Heart right ventricle (tissue), 16 donors: ENCODE results near the gene CORIN. TPM values are rescaled to one million over a fixed set of nuclear protein-coding genes. Genes with fewer than 3 reads are reported as not detected.

Source experiments
- ATAC-seq, 8 donors: fragments of 200-7000 bp; cut with Tn5 transposase; one replicate each; pipeline ENCODE4 v1.9.1; 2020; ENCODE audit warnings: mild to moderate bottlenecking in 8 of 8, moderate library complexity in 8 of 8, moderate number of reproducible peaks in 1 of 8
- DNase-seq, 2 donors: peaks; one replicate each; pipeline ENCODE4 v3.0.0-alpha.2; 2020
- H3K27ac ChIP-seq, 10 donors: fragments of 200-600 bp; sonication (generic) in 2 of 10; one replicate each; pipeline versions ENCODE4 v1.5.0 to v1.8.0; 2020 to 2022; ENCODE audit warnings: mild to moderate bottlenecking in 3 of 10
- H3K27me3 ChIP-seq, 7 donors: fragments of 200-600 bp; one replicate each; pipeline ENCODE4 v1.8.0; 2021 to 2022; ENCODE audit warnings: mild to moderate bottlenecking in 2 of 7
- H3K36me3 ChIP-seq, 9 donors: fragments of 200-600 bp; sonication (generic) in 1 of 9; one replicate each; pipeline versions ENCODE4 v1.5.0 to v1.8.0; 2020 to 2022; ENCODE audit warnings: mild to moderate bottlenecking in 2 of 9
- H3K4me1 ChIP-seq, 9 donors: fragments of 200-600 bp; sonication (generic) in 1 of 9; one replicate each; pipeline versions ENCODE4 v1.5.0 to v1.8.0; 2020 to 2022; ENCODE audit warnings: mild to moderate bottlenecking in 4 of 9
- H3K4me3 ChIP-seq, 10 donors: fragments of 200-600 bp; sonication (generic) in 2 of 10; one replicate each; pipeline versions ENCODE4 v1.5.0 to v1.8.0; 2020 to 2022; ENCODE audit warnings: mild to moderate bottlenecking in 7 of 10, moderate library complexity in 2 of 10
- H3K9me3 ChIP-seq, 11 donors: fragments of 200-600 bp in 10 of 11; sonication (generic) in 2 of 11; one replicate each; pipeline versions ENCODE4 v1.5.0 to v1.8.0; 2013 to 2022; ENCODE audit warnings: mild to moderate bottlenecking in 2 of 11, control low read depth in 1 of 11, moderate library complexity in 1 of 11
- CTCF ChIP-seq, 9 donors: fragments of 200-600 bp; sonication (generic) in 2 of 9; IDR thresholded peaks; one replicate each; pipeline versions ENCODE4 v1.5.0 to v1.8.0; 2021 to 2022; ENCODE audit warnings: antibody characterized with exemption in 9 of 9, mild to moderate bottlenecking in 5 of 9, moderate library complexity in 1 of 9
- WGBS, 2 donors: extraction: QIAGEN DNeasy Blood & Tissue Kit; methylation state at CpG; one replicate each; pipeline ENCODE4 v1.1.7; 2013; ENCODE audit warnings: inconsistent platforms in 1 of 2; 5-methylcytosine and 5-hydroxymethylcytosine counted together
- intact Hi-C, 10 donors: fragments of 100-400 bp; cut with DNase I; formaldehyde crosslinking; loops; one replicate each; pipeline versions ENCODE4 v1.11.1 to v1.14.2; 2022
- polyA plus RNA-seq, 2 donors: library from polyadenylated mRNA; stranded (reverse); fragments of 200-250 nt; gene quantifications; one replicate each; pipeline ENCODE4 v1.2.3, GENCODE V29; 2013
- total RNA-seq, 10 donors: library from RNA; stranded (reverse); fragmentation: NEBNext Ultra II Directional in 3 of 10; extraction: Animal tissue kit (Norgen Biotek cat#: 25700) in 3 of 10; gene quantifications; one replicate each; pipeline versions ENCODE4 v1.2.1 to v1.2.4, GENCODE V29; 2021 to 2023
- donor health status: Arrhythmogenic right ventricular cardiomyopathy.
- donor health status: ischemic (EF 13 %, LVEDD 7.1; RV severe dilation, severe dysfunction).
- donor health status: healthy with polysubstance abuse.
- donor health status: DM: no; HTN: yes; CAD: no.
- donor health status: DM: no; HTN: no; CAD: no.
- donor health status: ischemic (EF 25% LVEDD 6.9; RV normal size, moderate dysfunction).
- donor health status: ischemic (EF 25% LVEDD 5.7; RV mildly dilated, moderate dysfunction).
- donor health status: healthy.
- donor health status: DM: yes; HTN: yes; CAD: no.
- donor health status: Ischemic cardiomyopathy.
- donor health status: ischemic (EF 35%, LVEDD 5.7; RV mildly dilated, moderate dysfunction).
- donor health status: nonischemic (EF 11% LVEDD 7.7; RV severe dilation, severe dysfunction).
- donor health status: DM: yes; HTN: yes; CAD: no.
- donor health status: PGD.
- donor health status: ischemic (EF 29% LVEDD 5.4; RV normal size, mild dysfunction).
- donor health status: nonischemic (EF 23%, LVEDD 6.1; RV moderate dilation, normal function).

The CORIN gene
- total and polyA plus RNA-seq, 12 donors, result 8.4 to 159 (median 70.2) TPM

GRCh38 chr4:47615385-47615784 lies 222.5 kb downstream of the CORIN start:
- ATAC-seq (no peak), DNase-seq (no peak)
- H3K4me1 ChIP-seq, result no peaks in the 10 kb centered on the region
- H3K36me3 ChIP-seq, result no peaks in the 10 kb centered on the region
- H3K27me3 ChIP-seq, result no peaks in the 10 kb centered on the region
- no peak overlapping the region for H3K4me3 ChIP-seq
- WGBS, 2 donors, result 77 to 78% methylated on average over 4 of the region's 4 CpGs
- no peak overlapping the region for H3K27ac ChIP-seq
- intact Hi-C loops, result no loop called here
- TF ChIP-seq CTCF (IDR thresholded peaks at IDR 0.05), result no peak
- H3K9me3 ChIP-seq, result no peaks in the 10 kb centered on the region

- TF ChIP-seq CTCF (IDR thresholded peaks at IDR 0.05), result no peak
- Histone ChIP-seq H3K27me3 (no peaks in the 10 kb centered on the region), H3K36me3 (no peaks in the 10 kb centered on the region), H3K27ac (no peak overlapping the region), H3K9me3 (no peaks in the 10 kb centered on the region), H3K4me1 (no peaks in the 10 kb centered on the region), H3K4me3 (no peak overlapping the region)
- intact Hi-C loops, result no loop called here
- DNase-seq (no peak), ATAC-seq (no peak)
- 66 to 73% methylated on average over 4 of the region's 4 CpGs for WGBS, 2 donors
Measured at GRCh38 chr4:47612116-47613023, 225.5 kb downstream of the CORIN start.

GRCh38 chr4:47606482-47606881 lies 231.4 kb downstream of the CORIN start:
- Histone ChIP-seq H3K4me3 (no peak overlapping the region), H3K27ac (no peak overlapping the region), H3K4me1 (no peaks in the 10 kb centered on the region), H3K36me3 (peaks cover 0 to 15% (median 0%) of the 10 kb centered on the region in 9 donors), H3K27me3 (no peaks in the 10 kb centered on the region), H3K9me3 (peaks cover 0 to 5% (median 0%) of the 10 kb centered on the region in 11 donors)
- ATAC-seq (no peak), DNase-seq (no peak)
- intact Hi-C loops, result no loop called here
- 91 to 95% methylated on average over 3 of the region's 3 CpGs for WGBS, 2 donors
- no peak for TF ChIP-seq CTCF (IDR thresholded peaks at IDR 0.05)

GRCh38 chr4:47598896-47599295 lies 239.0 kb downstream of the CORIN start:
- Histone ChIP-seq H3K36me3 (peaks cover 0 to 36% (median 4%) of the 10 kb centered on the region in 9 donors), H3K9me3 (peaks cover 0 to 5% (median 0%) of the 10 kb centered on the region in 11 donors), H3K4me1 (peaks cover 0 to 8% (median 0%) of the 10 kb centered on the region in 9 donors), H3K27ac (no peak overlapping the region), H3K4me3 (no peak overlapping the region), H3K27me3 (no peaks in the 10 kb centered on the region)
- TF ChIP-seq CTCF (IDR thresholded peaks at IDR 0.05), result no peak
- intact Hi-C loops, result loop anchor here in 1 of 10 donors (10.0 kb wide), 1 partner anchor 1564 kb away; no protein-coding TSS in a partner anchor
- ATAC-seq (no peak), DNase-seq (no peak)
- WGBS, 2 donors, result 63 to 77% methylated on average over 3 of the region's 3 CpGs
